ENCODE data around the gene RDH5. TPM values are rescaled to one million over a fixed set of nuclear protein-coding genes. Genes with fewer than 3 reads are reported as not detected.

Gene RDH5
- total and polyA plus RNA-seq, 2 of the 13 experiments (the other 11 are each of a cell fraction or from before 2014, with no cell fraction given): 2.6 to 5.7 TPM

- no peak overlapping the region for H3K4me3 ChIP-seq (replicated peaks in 1 of 3; ENCODE audit: insufficient read depth in 1 of 3, low read depth in 2 of 3, low read length in 3 of 3)
- no peaks in the 10 kb centered on the region for H4K20me1 ChIP-seq (ENCODE audit: insufficient read depth, low read length)
- no TSS peak for BruUV-seq (replicated peaks)
- H2AFZ ChIP-seq (ENCODE audit: low read length): no peak overlapping the region
- no peaks in the 10 kb centered on the region for H3K27me3 ChIP-seq (ENCODE audit: control insufficient read depth in 1 of 2, insufficient read depth in 2 of 2, low read length in 2 of 2)
- H3K9me3 ChIP-seq (ENCODE audit: low read length): no peaks in the 10 kb centered on the region
- peaks cover 14 to 70% of the 10 kb centered on the region in 2 experiments; a peak in 4 of 5 replicates for H3K36me3 ChIP-seq (replicated peaks in 1 of 2; ENCODE audit: control insufficient read depth in 1 of 2, insufficient read depth in 2 of 2, low read length in 2 of 2)
- FAIRE-seq (no peak), ATAC-seq (no peak), DNase-seq (ENCODE audit: low spot score) (no peak)
- in situ Hi-C loops (cut with HindIII; ENCODE audit: extremely low pct_ligation_motif_present, low pct_unique_long_range_greater_than_20kb) (no loop called here), intact Hi-C loops (cut with micrococcal nuclease; ENCODE audit: unreplicated experiment) (no loop called here)
- H3K79me2 ChIP-seq (ENCODE audit: insufficient read depth, low read length): no peaks in the 10 kb centered on the region
- no peaks in the 10 kb centered on the region for H3K4me1 ChIP-seq (ENCODE audit: insufficient read depth, low read length)
- H3K9ac ChIP-seq (ENCODE audit: insufficient read depth, low read depth, low read length): no peak overlapping the region
- ChIA-PET CTCF (ENCODE audit: low intra/inter-chr PET ratio, low total read pairs) (no interaction called here), POLR2A (no interaction called here)
- 96% methylated on average over 6 of the region's 6 CpGs for WGBS (ENCODE audit: low lambda C conversion rate)
- H3K27ac ChIP-seq (ENCODE audit: extremely low read length, insufficient read depth, low read length): no peak overlapping the region
- H3K4me2 ChIP-seq (ENCODE audit: low read depth, low read length): no peak overlapping the region
- TF ChIP-seq EP300 (IDR thresholded peaks at IDR 0.05; ENCODE audit: low read depth in 2 of 2, low read length in 2 of 2) (no peak), EP300 (CRISPR knock-in tag; IDR thresholded peaks at IDR 0.05; ENCODE audit: borderline replicate concordance) (no peak), MYNN (CRISPR knock-in tag; IDR thresholded peaks at IDR 0.05; ENCODE audit: low read depth) (no peak), ZNF512 (CRISPR knock-in tag; IDR thresholded peaks at IDR 0.05) (no peak), ZNF678 (CRISPR knock-in tag; IDR thresholded peaks at IDR 0.05) (no peak), CBX1 (IDR thresholded peaks at IDR 0.05; ENCODE audit: low read depth) (no peak), HNF4G (IDR thresholded peaks at IDR 0.05; ENCODE audit: borderline replicate concordance, low read depth, low read length) (no peak), HNF4G (CRISPR knock-in tag; IDR thresholded peaks at IDR 0.05; ENCODE audit: borderline replicate concordance, low read depth) (no peak), ZC3H4 (CRISPR knock-in tag; IDR thresholded peaks at IDR 0.05; ENCODE audit: borderline replicate concordance) (no peak), ZBTB46 (CRISPR knock-in tag; IDR thresholded peaks at IDR 0.05; ENCODE audit: borderline replicate concordance) (no peak), MXI1 (IDR thresholded peaks at IDR 0.05; ENCODE audit: borderline replicate concordance, low read depth, low read length) (no peak), NCOA2 (CRISPR knock-in tag; IDR thresholded peaks at IDR 0.05) (no peak), LCORL (IDR thresholded peaks at IDR 0.05) (no peak), LCORL (CRISPR knock-in tag; IDR thresholded peaks at IDR 0.05) (no peak)
- TF ChIP-seq, protein P1, sequence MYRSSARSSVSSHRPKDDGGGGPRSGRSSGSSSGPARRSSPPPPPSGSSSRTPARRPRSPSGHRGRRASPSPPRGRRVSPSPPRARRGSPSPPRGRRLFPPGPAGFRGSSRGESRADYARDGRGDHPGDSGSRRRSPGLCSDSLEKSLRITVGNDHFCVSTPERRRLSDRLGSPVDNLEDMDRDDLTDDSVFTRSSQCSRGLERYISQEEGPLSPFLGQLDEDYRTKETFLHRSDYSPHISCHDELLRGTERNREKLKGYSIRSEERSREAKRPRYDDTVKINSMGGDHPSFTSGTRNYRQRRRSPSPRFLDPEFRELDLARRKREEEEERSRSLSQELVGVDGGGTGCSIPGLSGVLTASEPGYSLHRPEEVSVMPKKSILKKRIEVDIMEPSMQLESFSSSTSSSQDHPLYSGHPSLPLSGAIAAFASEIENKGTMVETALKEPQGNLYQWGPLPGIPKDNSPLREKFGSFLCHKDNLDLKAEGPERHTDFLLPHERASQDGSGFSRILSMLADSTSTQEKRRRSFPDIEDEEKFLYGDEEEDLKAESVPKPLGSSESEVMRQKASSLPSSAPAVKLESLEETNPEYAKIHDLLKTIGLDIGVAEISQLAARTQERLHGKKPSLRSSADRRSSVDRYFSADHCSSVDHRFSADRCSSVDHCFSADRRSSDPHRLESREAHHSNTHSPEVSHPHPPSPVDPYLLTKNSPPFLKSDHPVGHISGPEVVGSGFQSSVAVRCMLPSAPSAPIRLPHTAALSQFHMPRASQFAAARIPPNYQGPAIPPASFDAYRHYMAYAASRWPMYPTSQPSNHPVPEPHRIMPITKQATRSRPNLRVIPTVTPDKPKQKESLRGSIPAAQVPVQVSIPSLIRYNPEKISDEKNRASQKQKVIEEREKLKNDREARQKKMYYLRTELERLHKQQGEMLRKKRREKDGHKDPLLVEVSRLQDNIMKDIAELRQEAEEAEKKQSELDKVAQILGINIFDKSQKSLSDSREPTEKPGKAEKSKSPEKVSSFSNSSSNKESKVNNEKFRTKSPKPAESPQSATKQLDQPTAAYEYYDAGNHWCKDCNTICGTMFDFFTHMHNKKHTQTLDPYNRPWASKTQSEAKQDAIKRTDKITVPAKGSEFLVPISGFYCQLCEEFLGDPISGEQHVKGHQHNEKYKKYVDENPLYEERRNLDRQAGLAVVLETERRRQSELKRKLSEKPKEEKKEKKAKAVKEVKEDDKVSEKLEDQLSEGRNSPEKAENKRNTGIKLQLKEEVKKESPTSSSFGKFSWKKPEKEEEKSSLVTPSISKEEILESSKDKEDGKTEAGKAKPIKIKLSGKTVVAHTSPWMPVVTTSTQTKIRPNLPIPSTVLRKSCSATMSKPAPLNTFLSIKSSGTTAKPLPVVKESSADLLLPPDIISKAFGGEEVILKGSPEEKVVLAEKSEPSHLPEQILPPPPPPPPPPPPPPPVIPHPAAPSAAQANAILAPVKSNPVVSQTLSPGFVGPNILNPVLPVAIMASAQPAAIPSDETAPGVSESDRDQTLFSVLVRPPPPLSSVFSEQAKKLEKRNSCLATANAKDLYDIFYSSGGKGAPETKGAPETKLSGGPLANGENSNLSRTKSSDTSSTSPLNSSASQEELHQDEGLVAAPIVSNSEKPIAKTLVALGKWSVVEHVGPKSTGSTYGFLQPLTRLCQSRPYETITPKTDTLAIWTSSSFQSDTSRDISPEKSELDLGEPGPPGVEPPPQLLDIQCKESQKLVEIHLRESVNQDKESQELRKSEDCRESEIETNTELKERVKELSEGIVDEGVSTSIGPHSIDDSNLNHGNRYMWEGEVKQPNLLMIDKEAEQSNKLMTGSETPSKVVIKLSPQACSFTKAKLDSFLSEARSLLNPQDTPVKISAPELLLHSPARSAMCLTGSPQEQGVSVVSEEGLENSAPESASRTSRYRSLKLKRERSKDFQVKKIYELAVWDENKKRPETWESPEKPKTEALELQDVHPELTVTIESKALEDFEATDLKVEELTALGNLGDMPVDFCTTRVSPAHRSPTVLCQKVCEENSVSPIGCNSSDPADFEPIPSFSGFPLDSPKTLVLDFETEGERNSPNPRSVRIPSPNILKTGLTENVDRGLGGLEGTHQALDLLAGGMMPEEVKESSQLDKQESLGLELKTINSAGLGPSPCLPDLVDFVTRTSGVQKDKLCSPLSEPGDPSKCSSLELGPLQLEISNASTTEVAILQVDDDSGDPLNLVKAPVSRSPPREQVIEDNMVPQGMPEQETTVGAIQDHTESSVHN (CRISPR knock-in tag; IDR thresholded peaks at IDR 0.05): no peak
Measured at GRCh38 chr12:55760663-55761062, 40.5 kb downstream of the RDH5 start.
